DOHH2 (cell line): ENCODE data around the gene ZNF316.

Source experiments
- CTCF ChIP-seq: fragments of 200-600 bp; sonication (generic); IDR thresholded peaks from one replicate; pipeline ENCODE4 v1.5.1; 2014; ENCODE audit warnings: antibody characterized with exemption, mild to moderate bottlenecking, low read depth, low read length; ENCODE audit not compliant: poor library complexity, severe bottlenecking
- EZH2phosphoT487 ChIP-seq: fragments of 200-600 bp; sonication (generic); IDR thresholded peaks from 2 replicates; pipeline ENCODE4 v1.6.1; 2017; ENCODE audit warnings: borderline replicate concordance, mild to moderate bottlenecking, antibody characterized with exemption, low read length, moderate library complexity, mixed read lengths

DNA sequence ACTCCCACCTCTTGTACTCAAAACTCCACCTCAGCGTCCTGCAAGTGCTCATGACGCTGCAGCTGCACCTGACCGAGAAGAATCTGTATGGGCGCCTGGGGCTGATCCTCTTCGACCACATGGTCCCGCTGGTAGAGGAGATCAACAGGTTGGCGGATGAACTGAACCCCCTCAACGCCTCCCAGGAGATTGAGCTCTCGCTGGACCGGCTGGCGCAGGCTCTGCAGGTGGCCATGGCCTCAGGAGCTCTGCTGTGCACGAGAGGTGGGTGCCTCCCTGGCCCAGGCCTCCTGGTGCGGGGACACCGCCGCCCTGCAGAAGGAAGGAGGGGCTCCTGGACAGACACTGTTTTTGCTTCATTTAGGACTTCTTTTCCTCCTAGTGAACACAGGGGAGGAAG, 37.0 kb upstream of the ZNF316 start:
- no peak for TF ChIP-seq CTCF
- TF ChIP-seq EZH2phosphoT487: no peak
